ENCODE results near the gene OR2H1.

GRCh38 chr6:29414588-29414987, 42.4 kb upstream of the OR2H1 start, which contains the start of gene OR12D1:
- no peak for TF ChIP-seq POLR2A (IDR thresholded peaks at IDR 0.05)
- TF ChIP-seq CTCF (IDR thresholded peaks at IDR 0.05) = no peak

Data from testis (tissue), 2 donors.